Superior temporal gyrus (tissue), 1 donor: Measurements from ENCODE around the gene CDCA5.

ENCODE experiments used
- DNase-seq: peaks from one replicate; pipeline ENCODE4 v3.0.0-alpha.2; 2016; ENCODE audit errors: extremely low spot score

Gene CDCA5

GRCh38 chr11:65072631-65072966, 11.2 kb downstream of the CDCA5 start:
- no peak for DNase-seq

- DNase-seq: no peak
Observed at GRCh38 chr11:65071907-65072630, 11.8 kb downstream of the CDCA5 start.

GRCh38 chr11:65069217-65069616, 14.6 kb downstream of the CDCA5 start:
- no peak for DNase-seq

GRCh38 chr11:65067446-65067845, 16.4 kb downstream of the CDCA5 start:
- no peak for DNase-seq

DNA sequence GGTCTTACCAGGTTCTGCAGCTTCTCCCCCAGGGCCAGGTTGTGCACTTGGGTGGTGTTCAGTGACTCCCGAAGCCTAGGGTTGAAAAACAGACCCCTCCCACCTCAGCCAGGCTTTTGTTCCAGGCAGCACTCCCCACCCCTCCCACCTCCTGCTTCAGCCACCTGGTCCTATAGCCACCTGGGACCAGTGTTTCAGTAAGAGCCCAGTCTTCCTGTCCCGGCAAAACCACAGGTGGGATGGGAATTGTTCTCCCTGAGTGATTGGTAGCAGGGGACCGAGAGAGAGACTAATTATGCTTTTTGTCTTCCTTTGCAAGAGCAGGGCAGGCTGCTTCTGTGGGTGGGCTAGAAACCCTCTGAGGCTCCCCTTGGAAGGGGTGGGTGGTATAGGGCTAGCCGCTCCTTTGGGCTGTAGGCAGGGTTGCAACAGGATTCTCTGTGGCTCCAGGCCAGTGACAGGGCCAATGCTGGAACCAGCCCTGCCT, 17.0 kb downstream of the CDCA5 start:
- DNase-seq: no peak

- no peak for DNase-seq
Observed at GRCh38 chr11:65066315-65066714, 17.5 kb downstream of the CDCA5 start.

DNA sequence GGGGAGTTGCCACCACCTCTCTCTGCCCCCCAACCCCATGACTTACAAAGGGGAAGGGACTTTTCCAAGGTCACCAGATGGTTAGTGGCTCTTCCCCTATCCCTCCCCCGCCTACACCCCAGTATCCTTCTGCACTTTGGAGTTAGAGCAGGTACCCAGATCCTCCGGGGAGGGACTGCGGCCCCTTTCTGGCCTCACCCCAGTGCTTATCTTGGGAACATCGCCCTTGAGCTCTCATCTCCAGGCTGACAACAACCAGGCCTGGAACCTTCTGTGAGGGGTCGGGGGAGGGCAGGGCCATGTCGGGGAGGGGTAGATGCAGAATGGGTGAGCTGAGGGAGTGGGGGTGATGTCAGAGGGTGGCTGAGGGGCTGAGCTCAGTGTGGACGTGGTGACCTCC, 18.0 kb downstream of the CDCA5 start:
- DNase-seq: no peak

- DNase-seq: no peak
Observed at GRCh38 chr11:65064847-65065240, 19.0 kb downstream of the CDCA5 start.

- DNase-seq: no peak
Observed at GRCh38 chr11:65063532-65063931, 20.3 kb downstream of the CDCA5 start.

DNA sequence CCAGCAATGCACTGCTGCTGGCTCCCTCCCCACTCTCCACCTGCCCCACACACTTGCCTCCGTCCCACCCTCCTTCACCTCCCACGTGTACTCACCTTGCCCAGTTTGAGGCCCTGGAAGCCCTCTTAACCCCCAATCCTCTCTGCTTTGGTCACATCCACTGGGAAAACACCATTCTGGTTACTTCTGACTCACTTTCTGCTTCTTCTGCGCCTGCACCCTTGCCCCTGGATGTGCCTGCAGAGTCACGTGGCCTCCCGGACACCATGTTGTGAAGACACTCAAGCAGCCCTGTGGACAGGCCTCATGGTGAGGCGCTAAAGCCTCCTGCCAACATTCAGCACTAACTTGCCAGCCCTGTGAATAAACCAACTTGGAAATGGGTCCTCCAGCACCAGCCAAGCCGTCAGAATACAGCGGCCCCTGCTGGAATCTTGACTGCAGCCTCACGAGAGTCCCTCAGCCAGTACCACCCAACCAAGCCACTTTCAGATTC, 22.9 kb downstream of the CDCA5 start:
- no peak for DNase-seq

- no peak for DNase-seq
Observed at GRCh38 chr11:65059959-65060824, 23.6 kb downstream of the CDCA5 start.

GRCh38 chr11:65059523-65059922, 24.3 kb downstream of the CDCA5 start:
- DNase-seq: no peak

GRCh38 chr11:65058419-65059054, 25.3 kb downstream of the CDCA5 start, which contains the start of gene NAALADL1:
Gene NAALADL1 (minus strand): TSS chr11:65058553. CDS start chr11:65058521, 32 bp downstream.
- no peak for DNase-seq

GRCh38 chr11:65058012-65058411, 25.8 kb downstream of the CDCA5 start:
- no peak for DNase-seq

DNA sequence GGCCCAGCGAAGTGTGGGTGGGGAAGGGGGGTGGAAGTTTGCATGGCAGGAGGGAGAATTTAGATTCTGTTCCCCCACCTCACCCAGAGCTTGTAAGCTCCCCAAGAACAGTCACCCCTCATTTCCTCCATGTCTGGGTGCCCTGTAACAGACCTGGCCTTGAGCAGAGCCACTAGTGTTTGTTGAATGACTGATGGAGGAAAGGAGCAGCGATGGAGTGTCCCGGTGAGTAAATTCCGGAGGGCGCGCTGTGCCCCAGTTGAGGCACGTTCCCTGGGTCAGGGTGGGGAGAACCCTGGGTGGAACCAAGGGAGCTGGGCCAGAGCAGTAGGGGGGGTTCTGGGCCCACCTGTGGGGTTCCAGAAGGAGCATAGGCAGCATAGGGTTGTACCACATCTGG, 26.3 kb downstream of the CDCA5 start:
- no peak for DNase-seq

- DNase-seq: no peak
Observed at GRCh38 chr11:65056999-65057398, 26.8 kb downstream of the CDCA5 start.

DNA sequence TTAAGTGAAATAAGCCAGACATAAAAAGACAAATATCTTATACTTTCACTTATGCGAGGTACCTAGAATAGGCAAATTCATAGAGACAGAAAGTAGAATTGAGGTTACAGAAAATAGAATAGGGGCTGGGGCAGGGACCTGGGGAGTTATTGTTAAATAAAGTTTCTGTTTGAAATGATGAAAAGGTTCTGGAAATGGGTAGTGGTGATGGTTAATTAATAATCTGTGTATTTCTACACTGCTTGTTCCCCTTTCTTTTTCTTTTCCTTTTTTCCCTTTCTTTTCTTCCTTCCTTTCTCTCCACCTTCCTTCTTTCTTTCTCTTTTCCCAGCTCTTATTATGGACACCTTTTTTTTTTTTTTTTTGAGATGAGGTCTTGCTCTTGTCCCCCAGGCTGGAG, 28.3 kb downstream of the CDCA5 start:
- no peak for DNase-seq

DNA sequence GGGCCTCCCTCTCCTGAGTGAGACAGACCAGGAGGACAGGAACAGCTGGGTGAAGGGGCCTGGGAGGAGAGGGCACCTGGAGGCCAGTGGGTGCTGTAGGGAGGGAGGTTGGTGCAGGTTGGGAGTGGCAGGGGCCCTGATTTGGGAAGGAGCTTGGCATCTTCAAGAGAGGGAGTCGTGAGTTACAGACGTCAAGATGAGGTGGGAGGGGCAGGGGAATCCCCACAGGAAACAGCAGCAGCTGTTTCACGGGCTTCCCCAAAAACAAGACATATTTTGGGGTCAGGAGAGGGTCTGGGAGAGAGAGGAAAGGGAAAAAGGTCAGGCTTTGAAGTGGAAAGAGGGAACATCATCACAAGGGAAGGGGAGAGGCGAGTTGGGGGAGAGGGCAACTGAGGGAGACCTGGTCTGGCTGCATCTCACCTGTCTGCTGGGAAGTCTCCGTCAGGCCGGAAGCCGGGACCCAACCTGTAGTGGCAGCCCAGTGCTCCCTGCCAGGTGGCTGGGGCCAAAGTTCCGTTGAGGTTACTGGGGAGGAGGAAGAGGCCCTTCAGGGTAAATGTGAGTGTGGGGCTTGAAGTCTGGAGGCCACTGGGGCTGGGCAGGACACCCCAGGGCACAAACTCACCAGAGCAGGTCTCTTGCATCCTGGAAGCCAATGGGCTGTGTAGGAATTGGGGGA, 29.9 kb downstream of the CDCA5 start:
- no peak for DNase-seq

DNA sequence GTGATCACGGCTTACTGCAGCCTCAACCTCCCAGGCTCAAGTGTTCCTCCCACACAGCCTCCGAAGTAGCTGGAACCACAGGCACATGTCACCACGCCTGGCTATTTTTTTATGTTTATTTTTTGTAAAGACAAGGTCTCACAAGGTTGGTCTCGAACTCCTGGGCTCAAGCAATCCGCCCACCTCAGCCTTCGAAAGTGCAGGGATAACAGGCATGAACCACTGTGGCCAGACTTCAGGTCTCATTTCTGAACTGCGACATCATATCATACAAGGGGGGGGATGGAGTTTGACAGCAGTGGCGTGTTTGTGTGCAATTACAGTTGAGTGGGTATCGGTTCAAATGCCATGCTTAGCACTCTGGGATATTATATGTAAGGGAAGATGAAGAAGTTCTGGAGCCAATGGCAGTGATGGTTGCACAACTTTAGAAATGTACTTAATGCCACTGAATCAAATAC, 32.4 kb downstream of the CDCA5 start:
- DNase-seq: no peak

- no peak for DNase-seq
Observed at GRCh38 chr11:65047581-65048422, 36.0 kb downstream of the CDCA5 start.

- DNase-seq: no peak
Observed at GRCh38 chr11:65045728-65046127, 38.1 kb downstream of the CDCA5 start.
